ENCODE results near the gene TMEM179.
"Not testable (repeated sequence)": the region's sequence is repeated elsewhere in the genome, so short reads cannot be mapped to it uniquely, and the experiment has no call there.

GRCh38 chr14:104636846-104637545 is 32.4 kb upstream of the TMEM179 start:
- TF ChIP-seq TAF1 (IDR thresholded peaks at IDR 0.05; ENCODE audit: low read depth); CEBPB (IDR thresholded peaks at IDR 0.05); TCF12 (IDR thresholded peaks at IDR 0.05; ENCODE audit: low read depth): not testable (repeated sequence)
- TF ChIP-seq EGR1 (IDR thresholded peaks at IDR 0.05): peak; percentile 51
